ACHN (cell line): ENCODE data around the gene HTT-AS.

ENCODE experiments used
- DNase-seq: peaks from one replicate; pipeline ENCODE4 v3.0.0-alpha.2; 2015
- in situ Hi-C: cut with HindIII; loops from 2 replicates; pipeline ENCODE4 v1.10.0; 2017; ENCODE audit warnings: low sequenced_read_pairs, low pct_ligation_motif_present, low pct_unique_long_range_greater_than_20kb

The HTT-AS gene

DNA sequence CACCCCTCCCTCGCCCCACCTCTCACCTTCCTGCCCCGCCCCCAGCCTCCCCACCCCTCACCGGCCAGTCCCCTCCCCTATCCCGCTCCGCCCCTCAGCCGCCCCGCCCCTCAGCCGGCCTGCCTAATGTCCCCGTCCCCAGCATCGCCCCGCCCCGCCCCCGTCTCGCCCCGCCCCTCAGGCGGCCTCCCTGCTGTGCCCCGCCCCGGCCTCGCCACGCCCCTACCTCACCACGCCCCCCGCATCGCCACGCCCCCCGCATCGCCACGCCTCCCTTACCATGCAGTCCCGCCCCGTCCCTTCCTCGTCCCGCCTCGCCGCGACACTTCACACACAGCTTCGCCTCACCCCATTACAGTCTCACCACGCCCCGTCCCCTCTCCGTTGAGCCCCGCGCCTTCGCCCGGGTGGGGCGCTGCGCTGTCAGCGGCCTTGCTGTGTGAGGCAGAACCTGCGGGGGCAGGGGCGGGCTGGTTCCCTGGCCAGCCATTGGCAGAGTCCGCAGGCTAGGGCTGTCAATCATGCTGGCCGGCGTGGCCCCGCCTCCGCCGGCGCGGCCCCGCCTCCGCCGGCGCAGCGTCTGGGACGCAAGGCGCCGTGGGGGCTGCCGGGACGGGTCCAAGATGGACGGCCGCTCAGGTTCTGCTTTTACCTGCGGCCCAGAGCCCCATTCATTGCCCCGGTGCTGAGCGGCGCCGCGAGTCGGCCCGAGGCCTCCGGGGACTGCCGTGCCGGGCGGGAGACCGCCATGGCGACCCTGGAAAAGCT, at the start of gene HTT-AS, which contains the start of gene HTT:
Gene HTT-AS, minus strand, starts transcription at position 461 of the 768 bp plus-strand sequence.
Gene HTT, plus strand, starts transcription at position 604 of the 768 bp plus-strand sequence. Its CDS starts 145 bp downstream, at position 749.
- peak; percentile 83 for DNase-seq
- in situ Hi-C loops: no loop called here

DNA sequence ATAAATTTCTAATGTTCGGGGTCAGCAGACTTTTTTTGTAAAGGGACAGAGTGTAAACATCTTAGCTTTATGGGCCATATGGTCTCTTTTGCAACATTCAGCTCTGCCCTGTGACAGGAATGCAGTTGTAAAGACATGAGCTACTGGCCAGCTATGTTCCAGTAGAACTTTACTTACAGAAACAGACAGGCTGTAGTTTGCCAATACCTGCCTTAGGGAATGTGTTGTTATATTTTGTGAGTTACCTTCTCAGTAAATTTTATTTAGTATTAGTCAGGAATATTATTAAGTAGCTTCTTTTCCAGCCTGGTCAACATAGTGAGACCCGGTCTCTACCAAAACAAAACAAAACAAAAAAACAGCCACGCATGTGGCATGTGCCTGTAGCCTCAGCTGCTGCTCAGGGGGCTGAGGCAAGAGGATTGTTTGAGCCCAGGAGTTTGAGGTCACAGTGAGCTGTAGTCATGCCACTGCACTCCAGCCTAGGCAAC, 48.9 kb upstream of the HTT-AS start:
- in situ Hi-C loops: no loop called here
- DNase-seq: no peak

DNA sequence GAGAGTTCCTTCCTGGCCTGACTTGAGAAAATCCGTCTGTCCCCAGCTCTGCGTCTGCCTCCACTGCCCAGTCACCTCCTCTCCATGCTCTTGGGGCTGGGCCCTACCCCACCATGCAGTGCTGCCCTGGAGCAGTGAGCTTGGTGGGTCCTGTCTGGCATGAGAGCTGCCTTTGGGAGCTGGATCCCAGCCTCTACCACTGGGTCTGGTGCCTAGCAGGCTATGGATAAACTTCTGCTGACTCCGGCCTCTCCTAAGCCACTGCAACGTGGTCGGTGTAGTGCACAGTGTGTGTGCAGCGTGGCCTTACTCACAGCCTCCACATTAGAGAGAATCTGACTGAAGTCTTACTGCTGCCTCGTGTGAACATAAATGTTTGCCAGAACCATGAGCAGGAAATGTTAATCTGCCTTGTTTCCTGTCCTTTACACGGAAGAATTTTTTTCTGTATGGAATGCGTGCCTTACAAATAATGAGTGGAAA, 47.8 kb upstream of the HTT-AS start:
- in situ Hi-C loops: no loop called here
- DNase-seq: no peak

DNA sequence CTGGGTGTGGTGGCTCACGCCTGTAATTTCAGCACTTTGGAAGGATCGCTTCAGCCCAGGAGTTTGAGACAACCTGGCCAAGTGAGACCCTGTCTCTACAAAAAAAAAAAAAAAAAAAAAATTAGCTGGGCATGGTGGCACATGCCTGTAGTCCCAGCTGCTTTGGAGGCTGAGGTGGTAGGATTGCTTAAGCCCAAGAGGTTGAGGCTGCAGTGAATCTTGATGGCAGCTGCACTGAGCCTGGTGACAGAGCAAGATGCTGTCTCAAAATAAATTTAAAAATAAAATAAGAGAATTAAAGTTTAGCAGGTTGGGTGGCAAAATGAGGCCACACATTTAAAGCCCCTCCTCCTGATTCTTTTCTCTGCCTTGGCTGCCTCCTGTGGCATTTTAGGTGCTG, 47.3 kb upstream of the HTT-AS start:
- in situ Hi-C loops: no loop called here

DNA sequence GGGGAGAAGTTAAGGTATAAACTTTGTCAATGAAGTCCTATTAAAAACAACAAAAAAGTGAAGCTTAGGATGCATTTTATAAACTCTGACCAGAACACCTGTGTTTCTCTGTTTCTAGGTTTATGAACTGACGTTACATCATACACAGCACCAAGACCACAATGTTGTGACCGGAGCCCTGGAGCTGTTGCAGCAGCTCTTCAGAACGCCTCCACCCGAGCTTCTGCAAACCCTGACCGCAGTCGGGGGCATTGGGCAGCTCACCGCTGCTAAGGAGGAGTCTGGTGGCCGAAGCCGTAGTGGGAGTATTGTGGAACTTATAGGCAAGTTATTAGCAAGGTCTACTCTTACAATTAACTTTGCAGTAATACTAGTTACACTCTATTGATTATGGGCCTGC, 46.8 kb upstream of the HTT-AS start:
- no peak for DNase-seq
- in situ Hi-C loops: no loop called here

More for the DNA sequence above, 47.3 kb upstream of the HTT-AS start:
- DNase-seq: no peak

DNA sequence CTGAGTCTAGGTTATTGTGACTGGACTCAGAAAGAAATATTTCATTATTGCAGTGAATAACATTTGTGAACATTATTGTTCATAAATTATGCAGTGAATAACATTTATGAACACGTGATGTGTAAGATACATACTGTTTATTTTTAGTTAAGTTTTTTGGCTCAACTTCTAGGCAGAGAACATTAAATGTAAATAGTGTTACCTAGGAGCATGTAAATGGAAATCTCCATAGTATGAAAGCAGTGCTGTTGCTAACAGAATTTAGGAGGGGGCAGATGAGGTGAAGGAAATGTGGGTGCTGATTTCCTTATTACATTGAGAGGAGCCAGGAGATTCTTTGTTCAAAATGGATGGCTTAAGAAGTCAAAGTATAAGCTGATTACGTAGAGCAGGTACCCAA, 45.1 kb upstream of the HTT-AS start:
- in situ Hi-C loops: no loop called here
- no peak for DNase-seq

DNA sequence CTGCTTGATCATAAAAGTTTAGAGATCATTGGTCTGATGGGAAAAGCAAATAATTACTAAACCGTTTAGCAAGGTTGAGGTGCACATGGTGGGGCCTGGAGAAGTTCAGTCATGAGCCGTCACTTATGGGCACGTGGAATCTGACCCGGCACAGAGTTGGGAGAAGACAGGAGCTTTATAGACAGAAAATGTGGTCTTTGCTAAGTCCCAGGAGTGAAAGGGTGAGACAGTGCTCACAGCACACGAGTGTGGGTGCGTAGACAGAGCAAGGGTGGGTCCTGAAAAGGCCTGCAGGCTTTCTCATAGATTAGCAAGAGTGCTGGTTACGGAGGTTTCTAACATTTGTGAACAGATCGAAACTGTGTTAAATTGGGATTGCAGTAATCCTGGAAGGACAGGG, 44.0 kb upstream of the HTT-AS start:
- DNase-seq: no peak
- in situ Hi-C loops: no loop called here

DNA sequence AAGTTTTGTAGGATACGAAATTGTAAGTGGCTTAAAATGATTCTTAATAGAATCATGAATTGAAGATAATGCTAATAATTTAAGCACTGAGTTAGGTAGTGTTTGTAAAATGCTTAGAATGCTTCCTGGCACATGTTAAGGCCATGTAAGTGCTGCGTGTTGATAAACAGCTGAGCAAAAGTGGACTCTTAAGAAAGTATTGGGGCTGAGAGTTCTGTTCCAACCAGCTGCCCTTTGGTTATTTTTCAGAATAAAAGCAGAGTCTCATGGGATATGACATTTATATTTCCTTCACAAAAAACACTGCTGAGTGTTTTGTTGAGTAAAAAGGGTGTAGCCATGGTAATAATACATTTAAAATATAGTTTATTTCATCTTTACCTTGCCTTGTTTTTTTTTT, 42.6 kb upstream of the HTT-AS start:
- in situ Hi-C loops: no loop called here
- no peak for DNase-seq

DNA sequence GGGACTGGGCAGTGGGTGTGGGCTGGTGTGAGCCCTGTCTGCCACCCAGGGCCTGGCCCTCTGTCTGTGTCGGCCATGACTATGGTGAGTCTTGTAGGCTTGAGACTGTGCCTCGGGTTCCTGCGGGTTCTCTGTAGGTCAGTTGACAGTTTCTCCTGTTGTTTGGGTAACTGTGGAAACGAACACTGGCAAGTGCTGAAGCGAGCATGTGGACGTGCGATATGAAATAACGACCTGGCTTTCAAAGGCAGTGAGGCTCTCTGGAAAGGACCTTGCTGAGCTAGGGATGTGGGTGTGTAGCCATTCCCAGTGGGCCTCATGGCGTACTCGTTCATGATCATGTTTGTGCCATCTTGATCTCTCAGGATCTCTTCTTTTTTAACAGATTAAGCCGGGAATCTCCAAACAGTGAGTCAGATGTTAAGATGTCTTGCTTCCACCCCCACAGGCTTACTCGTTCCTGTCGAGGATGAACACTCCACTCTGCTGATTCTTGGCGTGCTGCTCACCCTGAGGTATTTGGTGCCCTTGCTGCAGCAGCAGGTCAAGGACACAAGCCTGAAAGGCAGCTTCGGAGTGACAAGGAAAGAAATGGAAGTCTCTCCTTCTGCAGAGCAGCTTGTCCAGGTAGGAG, 41.4 kb upstream of the HTT-AS start:
- DNase-seq: no peak
- in situ Hi-C loops: no loop called here

DNA sequence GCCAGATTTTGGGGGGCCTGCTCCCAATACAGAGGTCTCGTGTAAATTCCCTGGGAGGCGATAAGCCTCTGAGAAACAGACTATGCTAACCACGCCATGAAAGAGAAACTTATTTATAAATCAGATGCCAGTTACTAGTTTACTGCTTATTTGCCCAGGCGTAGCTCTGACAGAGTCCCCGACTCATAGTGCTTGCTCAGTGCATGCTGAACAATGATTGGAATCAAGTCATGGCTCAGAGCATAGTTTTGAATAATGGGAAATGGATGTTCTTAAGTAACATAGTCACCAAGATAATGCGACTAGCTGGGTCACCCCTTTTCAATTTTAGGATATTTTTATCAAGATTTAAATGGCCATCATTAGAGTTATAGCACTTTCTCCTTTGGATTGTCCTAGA, 40.0 kb upstream of the HTT-AS start:
- DNase-seq: no peak
- in situ Hi-C loops: no loop called here

DNA sequence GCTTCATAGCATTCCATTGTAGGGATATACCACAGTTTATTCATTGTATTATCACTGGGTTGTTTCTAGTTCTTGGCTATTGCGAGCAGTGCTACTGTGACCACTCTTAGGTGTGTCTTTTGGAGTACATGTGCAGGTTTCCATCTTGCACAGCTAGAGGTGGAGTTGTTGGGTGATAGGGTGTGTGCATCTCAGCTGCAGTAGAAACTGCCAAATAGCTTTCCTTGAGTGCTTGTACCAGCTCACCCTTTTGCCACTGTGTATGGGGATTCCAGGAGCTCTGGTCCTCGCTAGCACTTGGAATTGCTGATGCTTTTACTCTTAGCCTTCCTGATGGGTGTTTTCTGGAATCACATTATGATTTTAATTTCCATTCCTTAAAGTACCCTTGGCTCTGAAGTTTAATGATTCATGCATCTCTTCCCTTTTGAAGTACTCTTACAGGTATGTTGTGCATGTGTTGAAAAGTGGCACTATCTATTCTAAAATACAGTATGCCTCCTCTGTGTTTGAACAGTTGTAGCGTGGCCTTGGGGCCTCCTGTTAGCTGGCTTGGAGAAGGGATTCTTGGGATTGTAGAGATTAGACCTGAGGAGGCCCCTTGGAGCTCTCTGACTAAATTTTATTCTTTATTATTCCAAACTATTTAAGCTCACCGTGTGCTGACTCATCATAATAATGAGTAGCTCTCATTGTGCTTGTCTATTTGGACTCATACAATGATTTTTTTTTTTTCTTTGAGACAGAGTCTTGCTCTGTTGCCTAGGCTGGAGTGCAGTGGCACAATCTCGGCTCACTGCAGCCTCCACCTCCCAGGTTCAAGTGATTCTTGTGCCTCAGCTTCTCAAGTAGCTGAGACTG, 38.5 kb upstream of the HTT-AS start:
- in situ Hi-C loops: no loop called here
- DNase-seq: no peak

DNA sequence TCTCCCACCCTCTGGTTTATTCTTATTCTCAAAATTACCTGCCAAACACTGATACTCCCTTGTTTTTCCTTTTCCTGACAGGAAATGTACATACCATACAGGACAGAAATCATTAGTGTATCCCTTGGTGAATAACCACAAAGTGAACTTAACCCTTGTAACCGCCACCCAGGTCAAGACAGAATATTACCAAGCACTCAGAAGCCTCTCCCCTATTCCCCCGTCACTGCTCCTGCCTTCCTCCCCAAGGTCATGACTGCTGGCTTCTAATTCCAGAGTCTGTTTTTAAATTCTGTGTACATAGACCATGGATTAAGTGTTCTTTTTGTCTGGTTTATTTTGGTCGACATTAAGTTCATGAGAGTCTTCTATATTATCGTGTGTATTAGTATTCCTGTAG, 37.9 kb upstream of the HTT-AS start:
- DNase-seq: no peak

DNA sequence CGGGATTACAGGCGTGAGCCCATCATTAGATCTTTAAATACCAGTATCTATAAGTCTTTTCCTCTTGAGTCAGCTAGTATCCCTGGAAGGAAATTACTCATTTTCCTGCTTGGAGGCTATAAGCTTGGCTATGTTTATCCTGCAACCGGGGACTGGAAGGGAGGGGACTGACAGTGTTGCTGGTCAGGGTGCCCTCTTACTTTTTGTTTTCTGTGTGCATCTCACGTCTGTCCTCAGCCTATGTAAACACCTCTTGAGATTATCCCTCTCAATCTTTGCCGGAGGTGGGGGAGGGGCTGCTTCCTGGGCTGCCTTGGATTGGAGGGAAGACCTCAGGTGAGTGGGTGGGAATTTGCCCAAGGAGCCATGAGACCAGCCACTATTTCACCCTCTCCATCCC, 37.1 kb upstream of the HTT-AS start:
- no peak for DNase-seq
- in situ Hi-C loops: no loop called here

More for the DNA sequence above, 37.9 kb upstream of the HTT-AS start:
- in situ Hi-C loops: no loop called here

DNA sequence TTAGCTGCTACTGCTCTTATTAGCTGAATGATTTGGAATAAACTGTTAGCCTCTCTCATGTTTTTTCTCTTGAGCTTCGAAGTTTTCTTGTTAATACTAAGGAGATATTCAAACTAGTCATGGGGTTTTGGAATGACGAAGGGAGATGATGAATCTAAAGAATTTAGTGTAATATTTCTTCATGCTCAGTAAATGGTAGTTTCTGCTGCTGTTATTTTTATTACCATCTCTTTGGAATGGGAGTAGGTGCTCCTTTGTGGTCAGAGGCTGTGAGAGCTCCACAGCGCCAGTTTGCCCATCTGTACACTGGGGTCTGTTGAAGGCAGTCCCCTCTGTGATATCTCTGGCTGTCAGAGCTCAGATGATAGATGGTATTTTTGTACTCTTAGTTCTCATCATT, 33.9 kb upstream of the HTT-AS start:
- in situ Hi-C loops: no loop called here

DNA sequence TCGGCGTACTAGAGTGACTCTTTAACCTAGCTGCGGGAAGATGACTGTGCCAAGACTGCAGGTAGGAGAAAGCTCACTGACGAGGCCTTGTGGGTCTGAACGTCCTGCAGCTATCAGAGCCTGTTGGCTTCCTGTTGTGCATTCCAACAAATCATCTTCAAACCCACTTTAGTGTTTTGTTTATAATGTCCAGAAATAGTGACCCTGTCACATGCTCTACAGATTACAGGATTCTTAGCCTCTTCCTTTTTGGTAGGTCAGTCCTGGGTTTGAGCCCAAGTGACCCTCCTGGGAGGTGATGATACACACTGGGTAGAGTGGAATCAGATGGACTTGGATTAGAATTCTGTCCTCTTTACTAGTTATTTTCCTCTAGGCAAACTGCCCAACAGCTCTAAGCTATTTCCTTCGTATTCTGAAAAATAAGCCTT, 33.4 kb upstream of the HTT-AS start:
- in situ Hi-C loops: no loop called here
- no peak for DNase-seq

More for the DNA sequence above, 33.9 kb upstream of the HTT-AS start:
- DNase-seq: no peak

DNA sequence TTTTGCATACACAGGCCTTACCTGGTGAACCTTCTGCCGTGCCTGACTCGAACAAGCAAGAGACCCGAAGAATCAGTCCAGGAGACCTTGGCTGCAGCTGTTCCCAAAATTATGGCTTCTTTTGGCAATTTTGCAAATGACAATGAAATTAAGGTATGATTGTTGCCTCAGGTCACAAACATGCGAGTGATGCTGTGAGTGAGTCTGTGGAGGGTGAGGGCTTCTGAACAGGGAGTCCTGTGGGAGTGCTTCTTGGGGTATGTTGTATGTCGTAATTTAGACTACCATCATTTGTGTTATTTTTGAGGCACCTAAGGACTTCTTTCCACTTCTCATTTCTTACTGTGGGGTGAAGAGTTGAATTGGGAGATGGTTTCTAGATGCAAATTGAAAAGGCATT, 32.9 kb upstream of the HTT-AS start:
- in situ Hi-C loops: no loop called here

DNA sequence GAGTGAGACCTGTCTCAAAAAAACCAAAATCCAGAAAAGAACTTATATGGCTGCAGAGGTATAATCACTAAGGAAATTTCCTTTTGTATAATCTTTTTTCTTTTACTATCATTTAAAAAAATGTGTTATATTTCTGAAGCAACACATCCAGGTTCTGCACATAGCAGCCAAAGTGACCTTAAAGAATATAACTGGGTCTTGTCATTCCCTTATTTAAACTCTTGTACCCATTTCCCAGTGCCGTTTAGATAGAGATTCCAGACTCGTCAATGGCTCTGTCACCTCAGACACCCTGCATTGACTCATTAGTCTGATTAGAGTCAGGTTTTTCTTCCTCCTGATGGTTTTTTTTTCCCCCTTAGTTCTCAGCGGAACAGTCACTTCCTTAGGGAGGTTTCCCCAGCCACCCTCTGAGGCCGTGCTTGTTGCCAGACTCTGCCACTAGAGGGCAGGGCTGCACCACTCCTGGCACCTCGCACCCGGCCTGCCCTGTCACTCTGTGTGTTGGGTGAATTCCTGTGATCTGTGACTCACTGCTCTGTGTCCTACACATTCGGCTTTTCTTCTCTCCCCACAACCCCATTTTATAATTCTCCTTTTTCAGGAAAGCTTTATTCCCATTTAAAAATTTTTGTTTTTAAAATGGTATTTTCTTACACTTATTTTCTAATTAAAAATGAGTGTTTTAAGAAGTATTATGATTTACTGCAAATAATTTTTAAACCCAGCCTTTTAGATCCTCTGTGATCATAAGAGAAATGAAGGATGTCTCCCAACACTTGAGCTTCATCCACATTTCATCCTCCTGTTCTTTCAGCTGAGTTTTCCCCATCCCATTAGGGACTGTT, 32.2 kb upstream of the HTT-AS start:
- peak; percentile 85 for DNase-seq
- in situ Hi-C loops: no loop called here

More for the DNA sequence above, 32.9 kb upstream of the HTT-AS start:
- DNase-seq: no peak

DNA sequence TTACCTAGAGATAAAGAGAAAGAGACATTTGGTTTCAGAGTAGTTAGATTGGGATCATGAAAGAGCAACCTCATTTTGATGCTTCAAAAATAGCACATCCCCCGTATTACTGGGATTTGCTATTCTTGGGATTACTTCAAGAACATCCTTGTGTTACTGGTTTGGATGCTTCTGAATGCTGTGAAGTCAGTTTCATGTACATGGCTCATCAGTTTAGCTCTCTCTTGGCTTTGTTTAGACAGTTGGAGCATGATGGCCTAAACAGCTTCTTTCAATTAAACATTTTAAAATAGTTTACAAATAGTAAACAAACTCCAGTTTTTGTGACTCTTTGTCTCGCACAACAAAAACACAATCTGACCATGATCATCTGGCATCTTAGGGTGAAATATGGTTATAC, 24.0 kb upstream of the HTT-AS start:
- in situ Hi-C loops: no loop called here
- no peak for DNase-seq
